ENCODE measurements around the gene PLCL1. TPM values are rescaled to one million over a fixed set of nuclear protein-coding genes. Genes with fewer than 3 reads are reported as not detected.

PLCL1 gene
- total RNA-seq, 1 experiment from 2014 or later, result 0.07 TPM

GRCh38 chr2:197801033-197801432 is 3.4 kb upstream of the PLCL1 start:
- Mint-ChIP-seq H3K27me3 (ENCODE audit: low read depth) (peaks cover 36% of the 10 kb centered on the region), H3K9me3 (peaks cover 8% of the 10 kb centered on the region), H3K36me3 (peaks cover 4% of the 10 kb centered on the region), H3K4me1 (peaks cover 14% of the 10 kb centered on the region), H3K27ac (no peak overlapping the region), H3K4me3 (no peak overlapping the region)
- ChIA-PET POLR2A (no interaction called here), CTCF (interaction anchor here (2.1 kb wide), 1 partner anchor 327 kb away, joined by 6 read pairs; no protein-coding TSS in a partner anchor)
- no peak for TF ChIP-seq STAT6 (CRISPR knock-in tag; conservative IDR thresholded peaks at IDR 0.05; ENCODE audit: low read depth)
- TF ChIP-seq TEAD4 (CRISPR knock-in tag; IDR thresholded peaks at IDR 0.05), result no peak
- no peak for TF ChIP-seq ZBTB21 (CRISPR knock-in tag; IDR thresholded peaks at IDR 0.05; ENCODE audit: borderline replicate concordance)
- TF ChIP-seq FOXK1 (CRISPR knock-in tag; IDR thresholded peaks at IDR 0.05), result no peak
- no peak for TF ChIP-seq AFF4 (CRISPR knock-in tag; IDR thresholded peaks at IDR 0.05; ENCODE audit: borderline replicate concordance)
- no peak for TF ChIP-seq NR1H2 (CRISPR knock-in tag; IDR thresholded peaks at IDR 0.05)
- TF ChIP-seq RELA (CRISPR knock-in tag; IDR thresholded peaks at IDR 0.05; ENCODE audit: borderline replicate concordance), result no peak
- no peak for TF ChIP-seq ZNF423 (CRISPR knock-in tag; IDR thresholded peaks at IDR 0.05)
- no peak for TF ChIP-seq ZNF138 (CRISPR knock-in tag; conservative IDR thresholded peaks at IDR 0.05)
- TF ChIP-seq E2F4 (CRISPR knock-in tag; IDR thresholded peaks at IDR 0.05; ENCODE audit: borderline replicate concordance, low read depth), result no peak
- no peak for TF ChIP-seq ZNF281 (CRISPR knock-in tag; IDR thresholded peaks at IDR 0.05)
- no peak for TF ChIP-seq MAX (CRISPR knock-in tag; IDR thresholded peaks at IDR 0.05)
- TF ChIP-seq TCF7 (CRISPR knock-in tag; IDR thresholded peaks at IDR 0.05; ENCODE audit: low read depth), result no peak
- TF ChIP-seq ATF3 (CRISPR knock-in tag; conservative IDR thresholded peaks at IDR 0.05), result no peak
- TF ChIP-seq GRHL2 (CRISPR knock-in tag; IDR thresholded peaks at IDR 0.05; ENCODE audit: insufficient replicate concordance, severe bottlenecking), result no peak
- TF ChIP-seq GTF2I (CRISPR knock-in tag; conservative IDR thresholded peaks at IDR 0.05), result no peak
- no peak for TF ChIP-seq ATF6 (CRISPR knock-in tag; IDR thresholded peaks at IDR 0.05)
- ATAC-seq (no peak), DNase-seq (ENCODE audit: low spot score) (no peak)

Measured in WTC11 (cell line).